Amniotic stem cell (primary cell): ENCODE measurements around the gene CD81.

Experiments
- DNase-seq: peaks from one replicate; lab custom pipeline; 2025; lab: John Stamatoyannopoulos, UW

The CD81 gene

GRCh38 chr11:2377511-2378443, 667 bp downstream of the CD81 start:
- no peak for DNase-seq

GRCh38 chr11:2378527-2379210, 1.6 kb downstream of the CD81 start:
- no peak for DNase-seq

- DNase-seq = no peak
Measured at GRCh38 chr11:2379466-2380174, 2.5 kb downstream of the CD81 start.

- no peak for DNase-seq
Measured at GRCh38 chr11:2380396-2380795, 3.3 kb downstream of the CD81 start.

- no peak for DNase-seq
Measured at GRCh38 chr11:2380807-2381350, 3.8 kb downstream of the CD81 start.

GRCh38 chr11:2381494-2382128, 4.5 kb downstream of the CD81 start:
- DNase-seq = no peak

- DNase-seq = no peak
Measured at GRCh38 chr11:2382129-2382517, 5.0 kb downstream of the CD81 start.

- DNase-seq = no peak
Measured at GRCh38 chr11:2382936-2383851, 6.1 kb downstream of the CD81 start.

- no peak for DNase-seq
Measured at GRCh38 chr11:2383852-2384804, 7.0 kb downstream of the CD81 start.

- no peak for DNase-seq
Measured at GRCh38 chr11:2385156-2386151, 8.3 kb downstream of the CD81 start.

- no peak for DNase-seq
Measured at GRCh38 chr11:2386591-2386990, 9.5 kb downstream of the CD81 start.

GRCh38 chr11:2387266-2387987, 10.3 kb downstream of the CD81 start:
- DNase-seq = no peak

GRCh38 chr11:2388431-2389376, 11.6 kb downstream of the CD81 start:
- no peak for DNase-seq

- DNase-seq = no peak
Measured at GRCh38 chr11:2389377-2390026, 12.4 kb downstream of the CD81 start.

GRCh38 chr11:2390091-2390724, 13.1 kb downstream of the CD81 start:
- DNase-seq = no peak
